Measurements from ENCODE around the gene ZNF689. TPM values are rescaled to one million over a fixed set of nuclear protein-coding genes. Genes with fewer than 3 reads are reported as not detected.

Gene ZNF689
- total and polyA plus RNA-seq, 2 of the 13 experiments (the other 11 are each of a cell fraction or from before 2014, with no cell fraction given) = 9.7 to 19.5 TPM

DNA sequence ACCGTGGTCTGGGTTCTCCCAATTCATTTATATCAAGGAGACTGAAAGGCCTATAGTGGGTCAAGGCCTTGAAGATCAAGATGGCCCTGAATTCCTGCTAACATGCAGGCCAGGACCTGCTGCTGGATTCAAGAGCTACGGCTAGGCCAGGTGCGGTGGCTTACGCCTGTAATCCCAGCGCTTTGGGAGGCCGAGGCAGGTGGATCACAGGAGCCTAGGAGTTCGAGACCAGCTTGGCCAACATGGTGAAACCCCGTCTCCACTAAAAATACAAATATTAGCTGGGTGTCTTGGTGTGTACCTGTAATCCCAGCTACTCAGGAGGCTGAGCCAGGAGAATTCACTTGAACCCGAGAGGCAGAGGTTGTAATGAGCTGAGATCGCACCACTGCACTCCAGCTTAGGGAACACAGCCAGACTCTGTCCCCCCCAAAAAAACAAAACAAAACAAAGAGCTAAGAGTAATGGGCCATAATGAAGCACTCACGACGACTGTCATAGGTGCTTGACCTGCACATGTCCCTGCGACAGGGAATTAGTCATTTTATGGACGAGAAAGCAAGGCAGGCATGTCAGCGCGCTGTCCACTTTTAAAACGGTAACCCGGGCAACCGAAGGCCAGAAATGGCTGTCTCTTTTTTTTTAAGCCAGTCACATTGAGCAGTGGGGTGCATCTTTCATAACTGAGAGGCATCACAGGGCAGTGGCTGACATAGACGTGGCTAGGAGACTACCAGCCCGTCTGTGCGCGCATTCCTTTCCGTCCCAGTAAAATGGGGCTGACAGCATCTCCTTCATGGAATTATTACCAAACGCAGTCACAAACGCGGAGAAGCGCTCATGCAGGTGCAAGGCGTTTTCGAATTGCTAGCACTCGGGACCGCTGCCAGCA, 47.0 kb upstream of the ZNF689 start (continued):
- TF ChIP-seq ZNF713 (CRISPR knock-in tag; IDR thresholded peaks at IDR 0.05) (0 out of 2 replicates have a peak, but pooled peaks have one; percentile 73), ZNF672 (CRISPR knock-in tag; IDR thresholded peaks at IDR 0.05) (no peak), SRSF1 (optimal IDR thresholded peaks at IDR 0.05; ENCODE audit: low read depth, low read length) (no peak), POLR2A (IDR thresholded peaks at IDR 0.05; ENCODE audit: insufficient read depth in 1 of 2, low read depth in 2 of 2, low read length in 2 of 2) (peak; percentile 71 to 75; a peak in 3 of 4 replicates), ZNF17 (CRISPR knock-in tag; IDR thresholded peaks at IDR 0.05) (no peak), ZNF264 (CRISPR knock-in tag; IDR thresholded peaks at IDR 0.05) (no peak; the same call in 1 of the 2 replicates), ZNF468 (CRISPR knock-in tag; IDR thresholded peaks at IDR 0.05) (no peak), REXO4 (CRISPR knock-in tag; IDR thresholded peaks at IDR 0.05; ENCODE audit: borderline replicate concordance) (no peak), ZNF546 (CRISPR knock-in tag; conservative IDR thresholded peaks at IDR 0.05) (no peak), ZNF674 (CRISPR knock-in tag; IDR thresholded peaks at IDR 0.05; ENCODE audit: low read depth) (0 out of 2 replicates have a peak, but pooled peaks have one; percentile 14), ZNF607 (CRISPR knock-in tag; IDR thresholded peaks at IDR 0.05; ENCODE audit: borderline replicate concordance) (no peak), ZNF883 (CRISPR knock-in tag; IDR thresholded peaks at IDR 0.05; ENCODE audit: not compliant biosample characterization) (no peak), IRX3 (CRISPR knock-in tag; IDR thresholded peaks at IDR 0.05; ENCODE audit: borderline replicate concordance, low read depth) (0 out of 2 replicates have a peak, but pooled peaks have one; percentile 77), NONO (IDR thresholded peaks at IDR 0.05) (no peak), NONO (CRISPR knock-in tag; conservative IDR thresholded peaks at IDR 0.05) (no peak), GZF1 (CRISPR knock-in tag; IDR thresholded peaks at IDR 0.05) (no peak), HDAC6 (IDR thresholded peaks at IDR 0.05; ENCODE audit: low read depth, low read length) (no peak), ZNF562 (CRISPR knock-in tag; IDR thresholded peaks at IDR 0.05; ENCODE audit: borderline replicate concordance) (no peak)
- TF ChIP-seq, protein P1, sequence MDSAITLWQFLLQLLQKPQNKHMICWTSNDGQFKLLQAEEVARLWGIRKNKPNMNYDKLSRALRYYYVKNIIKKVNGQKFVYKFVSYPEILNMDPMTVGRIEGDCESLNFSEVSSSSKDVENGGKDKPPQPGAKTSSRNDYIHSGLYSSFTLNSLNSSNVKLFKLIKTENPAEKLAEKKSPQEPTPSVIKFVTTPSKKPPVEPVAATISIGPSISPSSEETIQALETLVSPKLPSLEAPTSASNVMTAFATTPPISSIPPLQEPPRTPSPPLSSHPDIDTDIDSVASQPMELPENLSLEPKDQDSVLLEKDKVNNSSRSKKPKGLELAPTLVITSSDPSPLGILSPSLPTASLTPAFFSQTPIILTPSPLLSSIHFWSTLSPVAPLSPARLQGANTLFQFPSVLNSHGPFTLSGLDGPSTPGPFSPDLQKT (CRISPR knock-in tag; IDR thresholded peaks at IDR 0.05; ENCODE audit: borderline replicate concordance) = no peak
- TF ChIP-seq, protein P2, sequence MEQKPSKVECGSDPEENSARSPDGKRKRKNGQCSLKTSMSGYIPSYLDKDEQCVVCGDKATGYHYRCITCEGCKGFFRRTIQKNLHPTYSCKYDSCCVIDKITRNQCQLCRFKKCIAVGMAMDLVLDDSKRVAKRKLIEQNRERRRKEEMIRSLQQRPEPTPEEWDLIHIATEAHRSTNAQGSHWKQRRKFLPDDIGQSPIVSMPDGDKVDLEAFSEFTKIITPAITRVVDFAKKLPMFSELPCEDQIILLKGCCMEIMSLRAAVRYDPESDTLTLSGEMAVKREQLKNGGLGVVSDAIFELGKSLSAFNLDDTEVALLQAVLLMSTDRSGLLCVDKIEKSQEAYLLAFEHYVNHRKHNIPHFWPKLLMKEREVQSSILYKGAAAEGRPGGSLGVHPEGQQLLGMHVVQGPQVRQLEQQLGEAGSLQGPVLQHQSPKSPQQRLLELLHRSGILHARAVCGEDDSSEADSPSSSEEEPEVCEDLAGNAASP (CRISPR knock-in tag; IDR thresholded peaks at IDR 0.05; ENCODE audit: borderline replicate concordance) = no peak
- TF ChIP-seq, protein P3, sequence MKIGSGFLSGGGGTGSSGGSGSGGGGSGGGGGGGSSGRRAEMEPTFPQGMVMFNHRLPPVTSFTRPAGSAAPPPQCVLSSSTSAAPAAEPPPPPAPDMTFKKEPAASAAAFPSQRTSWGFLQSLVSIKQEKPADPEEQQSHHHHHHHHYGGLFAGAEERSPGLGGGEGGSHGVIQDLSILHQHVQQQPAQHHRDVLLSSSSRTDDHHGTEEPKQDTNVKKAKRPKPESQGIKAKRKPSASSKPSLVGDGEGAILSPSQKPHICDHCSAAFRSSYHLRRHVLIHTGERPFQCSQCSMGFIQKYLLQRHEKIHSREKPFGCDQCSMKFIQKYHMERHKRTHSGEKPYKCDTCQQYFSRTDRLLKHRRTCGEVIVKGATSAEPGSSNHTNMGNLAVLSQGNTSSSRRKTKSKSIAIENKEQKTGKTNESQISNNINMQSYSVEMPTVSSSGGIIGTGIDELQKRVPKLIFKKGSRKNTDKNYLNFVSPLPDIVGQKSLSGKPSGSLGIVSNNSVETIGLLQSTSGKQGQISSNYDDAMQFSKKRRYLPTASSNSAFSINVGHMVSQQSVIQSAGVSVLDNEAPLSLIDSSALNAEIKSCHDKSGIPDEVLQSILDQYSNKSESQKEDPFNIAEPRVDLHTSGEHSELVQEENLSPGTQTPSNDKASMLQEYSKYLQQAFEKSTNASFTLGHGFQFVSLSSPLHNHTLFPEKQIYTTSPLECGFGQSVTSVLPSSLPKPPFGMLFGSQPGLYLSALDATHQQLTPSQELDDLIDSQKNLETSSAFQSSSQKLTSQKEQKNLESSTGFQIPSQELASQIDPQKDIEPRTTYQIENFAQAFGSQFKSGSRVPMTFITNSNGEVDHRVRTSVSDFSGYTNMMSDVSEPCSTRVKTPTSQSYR (CRISPR knock-in tag; IDR thresholded peaks at IDR 0.05; ENCODE audit: borderline replicate concordance) = no peak
- TF ChIP-seq, protein P4, sequence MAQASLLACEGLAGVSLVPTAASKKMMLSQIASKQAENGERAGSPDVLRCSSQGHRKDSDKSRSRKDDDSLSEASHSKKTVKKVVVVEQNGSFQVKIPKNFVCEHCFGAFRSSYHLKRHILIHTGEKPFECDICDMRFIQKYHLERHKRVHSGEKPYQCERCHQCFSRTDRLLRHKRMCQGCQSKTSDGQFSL (CRISPR knock-in tag; IDR thresholded peaks at IDR 0.05) = no peak
- TF ChIP-seq, protein P5, sequence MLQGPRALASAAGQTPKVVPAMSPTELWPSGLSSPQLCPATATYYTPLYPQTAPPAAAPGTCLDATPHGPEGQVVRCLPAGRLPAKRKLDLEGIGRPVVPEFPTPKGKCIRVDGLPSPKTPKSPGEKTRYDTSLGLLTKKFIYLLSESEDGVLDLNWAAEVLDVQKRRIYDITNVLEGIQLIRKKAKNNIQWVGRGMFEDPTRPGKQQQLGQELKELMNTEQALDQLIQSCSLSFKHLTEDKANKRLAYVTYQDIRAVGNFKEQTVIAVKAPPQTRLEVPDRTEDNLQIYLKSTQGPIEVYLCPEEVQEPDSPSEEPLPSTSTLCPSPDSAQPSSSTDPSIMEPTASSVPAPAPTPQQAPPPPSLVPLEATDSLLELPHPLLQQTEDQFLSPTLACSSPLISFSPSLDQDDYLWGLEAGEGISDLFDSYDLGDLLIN (CRISPR knock-in tag; IDR thresholded peaks at IDR 0.05; ENCODE audit: borderline replicate concordance) = no peak

All from HepG2 (cell line).